Ishikawa (cell line): Measurements from ENCODE around the gene ATXN1.

Experiments
- CEBPB ChIP-seq: IDR thresholded peaks from 2 replicates; pipeline ENCODE4 v1.6.1; 2012
- CREB1 ChIP-seq: IDR thresholded peaks from 2 replicates; pipeline ENCODE4 v1.6.1; 2012; ENCODE audit warnings: low read depth
- EGR1 ChIP-seq: IDR thresholded peaks from 2 replicates; pipeline ENCODE4 v1.6.1; 2012
- EP300 ChIP-seq: IDR thresholded peaks from 2 replicates; pipeline ENCODE4 v1.6.1; 2012; ENCODE audit warnings: borderline replicate concordance
- FOXM1 ChIP-seq: IDR thresholded peaks from 2 replicates; pipeline ENCODE4 v1.6.1; 2012; ENCODE audit warnings: low read depth, borderline replicate concordance
- MAX ChIP-seq: IDR thresholded peaks from 2 replicates; pipeline ENCODE4 v1.6.1; 2012
- NFIC ChIP-seq: IDR thresholded peaks from 2 replicates; pipeline ENCODE4 v1.6.1; 2012
- RAD21 ChIP-seq: IDR thresholded peaks from 2 replicates; pipeline ENCODE4 v1.6.1; 2012; ENCODE audit warnings: low read depth
- REST ChIP-seq: IDR thresholded peaks from 2 replicates; pipeline ENCODE4 v1.6.1; 2012; ENCODE audit warnings: low read depth, mild to moderate bottlenecking
- TAF1 ChIP-seq: IDR thresholded peaks from 2 replicates; pipeline ENCODE4 v1.6.1; 2012; ENCODE audit warnings: low read depth, mild to moderate bottlenecking
- TCF12 ChIP-seq: IDR thresholded peaks from 2 replicates; pipeline ENCODE4 v1.6.1; 2012; ENCODE audit warnings: low read depth
- TEAD4 ChIP-seq: IDR thresholded peaks from 2 replicates; pipeline ENCODE4 v1.6.1; 2012
- USF1 ChIP-seq: IDR thresholded peaks from 2 replicates; pipeline ENCODE4 v1.6.1; 2012
- YY1 ChIP-seq: IDR thresholded peaks from 2 replicates; pipeline ENCODE4 v1.6.1; 2012; ENCODE audit warnings: low read depth
- ZBTB7A ChIP-seq: IDR thresholded peaks from 2 replicates; pipeline ENCODE4 v1.6.1; 2012; ENCODE audit warnings: low read depth

ATXN1 gene

GRCh38 chr6:16717275-16717942, 43.9 kb downstream of the ATXN1 start:
- no peak for TF ChIP-seq ZBTB7A
- TF ChIP-seq USF1: no peak
- TF ChIP-seq EP300: no peak
- TF ChIP-seq FOXM1: no peak
- no peak for TF ChIP-seq TCF12
- no peak for TF ChIP-seq CEBPB
- no peak for TF ChIP-seq CREB1
- no peak for TF ChIP-seq EGR1
- no peak for TF ChIP-seq YY1
- TF ChIP-seq REST: no peak
- no peak for TF ChIP-seq MAX
- no peak for TF ChIP-seq RAD21

- TF ChIP-seq CEBPB (no peak), MAX (no peak), EP300 (no peak), CREB1 (no peak), ZBTB7A (no peak), EGR1 (no peak), TAF1 (no peak), USF1 (no peak), RAD21 (no peak), REST (no peak), FOXM1 (no peak), YY1 (no peak), TCF12 (no peak), TEAD4 (no peak), NFIC (no peak)
Measured at GRCh38 chr6:16716321-16716858, 44.9 kb downstream of the ATXN1 start.

- no peak for TF ChIP-seq REST
- TF ChIP-seq MAX: no peak
- no peak for TF ChIP-seq YY1
- no peak for TF ChIP-seq USF1
- no peak for TF ChIP-seq TCF12
- no peak for TF ChIP-seq TAF1
- no peak for TF ChIP-seq ZBTB7A
- no peak for TF ChIP-seq RAD21
- TF ChIP-seq CEBPB: no peak
- TF ChIP-seq CREB1: no peak
- TF ChIP-seq NFIC: no peak
- no peak for TF ChIP-seq EGR1
- no peak for TF ChIP-seq EP300
- no peak for TF ChIP-seq TEAD4
- no peak for TF ChIP-seq FOXM1
Measured at GRCh38 chr6:16713597-16713996, 47.7 kb downstream of the ATXN1 start.
